OCI-LY3 (cell line): ENCODE measurements around the gene ARHGAP15.

Experiments
- EZH2phosphoT487 ChIP-seq: fragments of 200-600 bp; shearing (Covaris generic); IDR thresholded peaks from 2 replicates; pipeline ENCODE4 v1.6.1; 2018; ENCODE audit warnings: antibody characterized with exemption, mixed run types, low read depth
- TF ChIP-seq, protein P1 (sequence below): fragments of 200-600, 300-600 bp; sonication (generic); IDR thresholded peaks from 2 replicates; pipeline ENCODE4 v1.5.1; 2014; ENCODE audit warnings: antibody characterized with exemption, low read length, low read depth

DNA sequence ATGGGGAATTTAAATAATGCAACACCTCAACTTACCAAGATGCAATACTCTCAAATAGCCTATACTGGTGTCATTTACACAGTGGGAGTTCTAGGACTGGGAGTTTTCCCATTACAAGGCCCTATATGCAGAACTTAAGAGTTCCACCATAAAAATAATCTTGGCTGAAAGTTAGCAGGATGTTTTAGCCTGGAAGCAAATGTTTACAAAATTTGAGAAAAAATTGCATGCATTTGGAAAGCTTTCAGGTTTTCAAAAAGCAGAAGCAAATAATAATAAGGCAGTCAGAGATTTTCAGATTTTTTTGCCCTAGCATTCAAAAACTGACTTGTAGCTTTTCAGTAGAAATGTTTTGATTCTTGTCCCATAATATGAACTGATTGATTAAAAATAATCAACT is 397.3 kb downstream of the ARHGAP15 start:
- TF ChIP-seq, protein P1, sequence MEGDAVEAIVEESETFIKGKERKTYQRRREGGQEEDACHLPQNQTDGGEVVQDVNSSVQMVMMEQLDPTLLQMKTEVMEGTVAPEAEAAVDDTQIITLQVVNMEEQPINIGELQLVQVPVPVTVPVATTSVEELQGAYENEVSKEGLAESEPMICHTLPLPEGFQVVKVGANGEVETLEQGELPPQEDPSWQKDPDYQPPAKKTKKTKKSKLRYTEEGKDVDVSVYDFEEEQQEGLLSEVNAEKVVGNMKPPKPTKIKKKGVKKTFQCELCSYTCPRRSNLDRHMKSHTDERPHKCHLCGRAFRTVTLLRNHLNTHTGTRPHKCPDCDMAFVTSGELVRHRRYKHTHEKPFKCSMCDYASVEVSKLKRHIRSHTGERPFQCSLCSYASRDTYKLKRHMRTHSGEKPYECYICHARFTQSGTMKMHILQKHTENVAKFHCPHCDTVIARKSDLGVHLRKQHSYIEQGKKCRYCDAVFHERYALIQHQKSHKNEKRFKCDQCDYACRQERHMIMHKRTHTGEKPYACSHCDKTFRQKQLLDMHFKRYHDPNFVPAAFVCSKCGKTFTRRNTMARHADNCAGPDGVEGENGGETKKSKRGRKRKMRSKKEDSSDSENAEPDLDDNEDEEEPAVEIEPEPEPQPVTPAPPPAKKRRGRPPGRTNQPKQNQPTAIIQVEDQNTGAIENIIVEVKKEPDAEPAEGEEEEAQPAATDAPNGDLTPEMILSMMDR = no peak
- TF ChIP-seq EZH2phosphoT487 = no peak
